CD4-positive, alpha-beta T cell treated with Interleukin-4 for 1 hour (primary cell): ENCODE data around the gene CYTIP.
A peak's percentile ranks its signal among the peaks of the same experiment; 100 is the strongest.

Source experiments
- DNase-seq, 2 donors: peaks; one replicate each; pipeline ENCODE4 v3.0.0-alpha.2; 2020 to 2022

Gene CYTIP

DNA sequence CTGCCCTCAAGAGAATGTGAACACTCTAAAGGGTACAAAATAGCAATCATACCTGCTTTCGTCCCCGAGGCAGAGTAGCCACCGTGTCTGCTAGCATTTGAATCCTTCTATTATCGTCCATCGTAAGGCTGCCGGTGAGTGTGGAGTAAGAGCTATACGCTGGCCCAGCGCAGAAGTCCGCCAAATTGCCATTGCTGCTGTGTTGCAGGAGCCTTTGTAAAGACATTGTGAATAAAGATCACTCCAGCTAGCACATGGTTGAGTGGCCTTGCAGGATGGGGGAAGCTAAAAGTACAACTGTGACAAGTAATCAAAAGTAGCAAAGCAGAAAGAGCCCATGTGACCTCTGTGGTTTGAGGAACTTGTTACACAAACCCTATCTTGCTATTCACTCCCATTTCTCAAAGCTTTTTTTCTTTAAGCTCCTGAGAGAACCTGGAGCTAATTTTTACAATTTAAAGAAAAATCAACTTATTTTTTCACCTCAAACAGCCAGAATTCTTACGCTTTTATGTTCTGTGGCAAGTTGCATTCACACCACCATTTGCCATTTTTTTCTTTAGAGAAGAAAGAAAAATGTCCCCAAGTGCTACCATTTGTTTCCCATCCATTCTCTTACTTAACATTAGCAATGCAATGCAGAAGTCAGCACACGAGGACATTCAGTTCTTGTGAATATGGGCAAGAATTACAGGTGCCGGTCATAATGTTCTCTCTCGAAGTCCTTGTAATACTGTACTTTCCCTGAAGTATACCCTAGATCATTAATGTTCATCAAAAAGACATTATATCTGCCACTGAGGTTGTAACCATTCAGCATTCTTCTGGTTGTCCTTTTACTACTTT is at the start of gene CYTIP:
Gene CYTIP (minus strand): TSS at position 295 of the 846 bp plus-strand sequence. CDS start 69 bp downstream, at position 226.
- peak; percentile 85 to 89 for DNase-seq

DNA sequence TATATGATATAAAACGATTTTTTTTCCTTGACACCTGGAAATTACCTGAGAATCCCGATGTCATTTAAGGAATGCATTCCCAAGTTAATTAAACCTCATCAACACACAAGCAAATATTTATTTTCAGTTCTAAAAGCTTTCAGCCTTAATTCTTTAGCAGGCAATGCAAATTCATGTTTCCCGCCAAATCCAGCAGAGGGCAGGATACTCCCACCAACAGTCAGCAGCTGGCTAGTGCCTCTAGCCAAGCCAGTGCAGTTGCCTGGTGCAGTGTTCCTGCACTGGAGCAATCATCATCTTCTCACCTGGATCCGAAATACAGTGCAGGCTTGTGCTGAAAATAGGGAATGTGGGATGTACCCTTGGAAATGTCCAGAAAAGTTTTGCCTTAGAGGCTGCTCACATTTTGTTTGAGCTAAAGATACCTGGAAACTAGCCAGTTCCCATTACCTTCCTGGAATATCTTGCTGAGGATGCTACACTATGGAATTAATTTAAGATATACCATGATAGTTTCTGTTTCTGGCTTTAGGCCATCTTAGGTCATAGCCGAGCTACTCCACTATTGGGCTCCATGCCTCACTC is 48.4 kb upstream of the CYTIP start:
- peak; percentile 79 for DNase-seq

DNA sequence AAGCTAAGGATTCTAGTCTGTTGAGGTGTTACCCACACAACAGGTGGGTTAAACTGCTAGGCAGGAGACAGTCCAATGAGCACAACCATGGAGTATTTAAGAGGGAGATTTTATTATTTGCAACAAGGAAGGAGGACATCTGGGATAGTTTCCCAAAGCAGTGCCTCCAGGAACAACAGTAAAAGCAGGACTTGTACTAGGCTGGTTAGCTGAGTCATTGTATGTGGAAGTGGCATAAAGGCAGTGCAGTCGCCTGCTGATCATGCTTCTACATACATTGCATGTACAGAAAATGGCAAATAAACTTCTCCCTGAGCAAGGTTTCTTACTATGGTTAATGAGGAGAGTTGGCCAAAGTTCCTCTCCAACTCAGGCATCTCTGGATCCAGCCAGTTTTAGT is 46.1 kb upstream of the CYTIP start:
- DNase-seq: no peak

DNA sequence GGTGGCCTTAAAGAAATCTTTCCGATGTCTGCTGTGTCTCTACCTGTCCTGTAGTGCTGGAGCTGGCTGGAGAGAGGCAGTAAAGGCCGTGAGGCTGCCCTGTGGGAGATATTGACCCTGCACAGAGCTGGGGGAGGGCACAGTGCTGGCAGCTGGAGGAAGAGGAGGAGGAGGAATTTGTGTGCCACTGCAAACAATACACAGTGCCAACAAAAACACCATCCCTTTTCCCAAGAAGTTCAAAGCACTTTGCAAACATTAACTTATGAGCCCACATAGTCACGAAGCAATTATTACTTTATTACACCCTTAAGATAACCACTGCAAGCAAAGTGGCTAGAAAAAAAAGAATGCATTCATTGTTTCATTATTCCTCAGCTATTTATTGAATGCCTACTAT is 45.0 kb upstream of the CYTIP start:
- no peak for DNase-seq

DNA sequence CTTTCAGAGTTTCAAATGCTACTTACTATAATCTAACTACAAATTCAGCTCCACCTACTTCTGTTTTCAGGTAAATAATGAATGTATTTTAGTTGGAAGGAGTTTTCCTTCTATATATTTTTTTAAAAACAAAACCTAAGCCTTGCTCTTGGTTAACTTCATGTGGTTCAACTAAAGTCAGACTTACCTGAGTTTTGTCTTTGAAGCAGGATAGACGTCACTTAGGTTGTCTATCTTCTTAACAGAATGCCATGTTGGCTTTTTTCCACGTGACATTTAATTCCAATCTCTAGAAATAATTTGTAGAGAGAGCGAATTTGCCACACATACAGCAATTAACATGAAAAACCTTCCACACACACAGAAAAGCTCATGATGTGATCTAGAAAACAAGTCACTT is 43.9 kb upstream of the CYTIP start:
- no peak for DNase-seq

DNA sequence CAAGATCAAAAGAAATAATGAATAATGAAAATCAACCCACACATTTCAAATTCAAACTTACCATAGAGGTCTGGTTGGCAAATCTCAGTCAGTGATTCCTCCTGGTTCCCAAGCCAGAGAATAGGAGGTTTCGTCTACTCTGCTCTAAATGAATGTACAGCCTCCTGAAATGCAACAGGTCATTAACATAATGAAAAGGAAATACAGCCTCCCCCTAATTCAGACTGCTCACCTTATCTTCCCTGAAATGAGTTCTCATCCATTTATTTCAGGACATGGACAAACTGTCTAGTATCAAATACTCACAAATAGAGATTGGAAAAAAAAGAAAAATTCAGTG is 43.4 kb upstream of the CYTIP start:
- no peak for DNase-seq

DNA sequence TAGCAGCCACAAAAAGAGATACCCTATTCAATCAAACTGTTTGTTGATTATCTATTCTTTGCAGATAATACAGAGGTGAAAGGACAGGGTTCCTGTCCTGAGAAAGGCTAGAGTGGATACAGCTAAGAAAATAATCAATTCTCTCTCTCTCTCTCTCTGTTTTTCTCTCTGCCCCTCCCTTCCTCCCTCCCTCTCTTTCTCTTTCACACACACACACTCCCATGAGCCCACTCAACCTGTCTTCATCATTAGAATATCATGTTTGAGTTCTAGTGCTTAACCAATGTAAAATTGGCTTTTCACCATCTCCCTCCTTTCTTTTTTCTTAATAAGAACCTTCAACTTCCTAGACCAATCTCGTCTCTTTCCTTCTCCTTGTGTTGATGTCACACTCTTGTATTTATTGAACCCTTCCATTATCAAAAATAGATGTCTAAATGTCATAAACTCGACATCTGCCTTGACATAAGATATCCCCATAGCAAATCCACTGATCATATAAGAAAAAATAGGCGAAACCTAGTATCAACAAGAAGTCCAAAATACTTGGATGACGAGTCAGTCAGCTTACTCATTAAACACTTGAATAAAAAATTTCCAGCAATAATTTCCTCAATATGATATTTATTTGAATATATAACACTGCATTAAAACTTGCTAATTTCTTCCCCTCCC is 42.8 kb upstream of the CYTIP start:
- DNase-seq: no peak

DNA sequence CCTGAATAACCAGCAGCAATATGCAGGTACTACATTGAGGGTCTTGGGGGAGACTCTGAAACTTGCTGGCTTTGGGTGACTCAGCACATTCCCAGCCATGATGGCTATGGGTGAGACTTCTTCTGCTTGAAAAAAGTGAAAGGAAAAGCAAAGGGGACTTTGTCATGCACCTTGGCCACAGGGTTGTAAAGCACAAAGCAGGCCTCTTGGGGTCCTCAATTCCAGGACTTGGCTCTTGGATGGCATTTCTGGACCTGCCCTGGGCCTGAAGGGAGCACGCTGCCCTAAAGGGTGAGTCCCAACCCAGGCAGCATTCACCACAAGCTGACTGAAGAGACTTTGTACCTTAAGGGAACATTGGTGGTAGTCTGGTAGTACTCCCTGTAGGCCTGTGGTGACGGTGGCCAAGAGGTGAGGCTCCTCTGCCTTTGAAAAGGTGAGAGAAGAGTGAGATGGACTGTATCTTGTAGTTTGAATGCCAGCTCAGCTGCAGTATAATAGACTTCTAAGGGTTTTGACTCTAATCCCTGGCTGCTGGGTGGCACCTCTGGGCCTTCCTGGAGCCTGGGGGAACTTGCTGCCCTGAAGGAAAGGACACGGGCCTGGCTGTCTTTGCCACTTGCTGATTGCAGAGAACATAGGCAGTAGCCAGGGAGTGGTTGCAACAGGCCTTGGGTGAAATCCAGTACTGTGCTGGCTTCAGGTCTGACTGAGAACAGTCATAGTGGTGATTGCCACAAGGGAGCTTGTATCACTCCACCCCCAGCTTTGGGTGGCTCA is 36.5 kb upstream of the CYTIP start:
- DNase-seq: no peak

DNA sequence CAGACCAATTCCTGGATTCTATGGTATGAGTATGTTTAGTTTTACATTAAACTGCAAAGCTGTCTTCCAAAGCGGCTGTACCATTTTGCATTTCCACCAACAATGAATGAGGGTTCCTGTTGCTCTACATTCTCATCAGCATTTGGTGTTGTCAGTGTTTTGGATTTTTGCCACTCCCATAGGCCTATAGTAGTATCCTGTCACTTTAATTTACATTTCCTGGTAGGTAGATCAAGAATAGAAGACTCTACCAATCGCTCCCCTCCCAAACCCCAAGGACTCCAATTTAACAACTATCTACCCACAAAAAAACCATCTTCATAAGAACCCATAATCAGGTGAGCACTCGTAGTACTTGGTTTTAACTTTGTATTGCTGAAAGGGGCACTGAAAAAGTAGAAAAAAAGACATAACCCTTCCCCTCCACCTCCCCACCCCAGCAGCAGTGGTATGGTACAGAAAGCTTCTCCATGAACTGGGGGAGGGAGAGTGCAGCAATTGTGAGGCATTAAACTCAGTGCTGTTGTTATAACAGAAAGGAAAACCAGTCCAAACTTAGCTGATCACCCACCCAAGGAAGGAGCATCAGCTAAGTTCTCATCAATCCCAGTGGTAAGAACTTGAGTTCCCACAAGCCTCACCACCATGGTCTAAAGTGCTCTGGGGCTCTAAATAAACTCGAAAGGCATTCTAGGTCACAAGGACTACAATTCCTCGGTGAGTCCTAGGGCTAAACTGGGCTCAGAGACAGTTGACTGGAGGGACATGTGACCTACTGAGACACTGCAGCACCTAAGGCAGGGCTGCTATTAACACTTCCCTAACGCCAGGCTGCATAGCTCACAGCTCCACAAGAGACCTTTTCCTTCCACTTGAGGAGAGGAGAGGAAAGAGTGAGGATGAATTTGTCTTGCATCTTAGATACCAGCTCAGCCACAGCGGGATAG is 35.5 kb upstream of the CYTIP start:
- DNase-seq: no peak

DNA sequence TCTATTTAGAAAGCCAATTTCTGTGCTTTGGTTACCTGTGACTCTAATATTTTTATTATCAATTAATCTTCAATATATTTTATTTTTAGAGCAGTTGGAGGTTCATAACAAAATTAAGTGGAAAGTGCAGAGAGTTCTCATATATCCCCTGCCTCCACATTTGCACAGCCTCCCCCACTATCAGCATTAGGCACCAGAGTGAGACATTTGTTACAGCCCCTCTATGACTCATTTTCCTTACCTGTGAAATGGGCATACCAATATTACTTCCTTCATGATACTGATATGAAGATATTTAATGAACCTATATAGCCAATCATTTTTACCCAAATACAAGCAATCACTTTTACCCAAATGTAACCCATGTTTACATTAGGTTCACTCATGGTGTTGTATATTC is 34.0 kb upstream of the CYTIP start:
- no peak for DNase-seq

DNA sequence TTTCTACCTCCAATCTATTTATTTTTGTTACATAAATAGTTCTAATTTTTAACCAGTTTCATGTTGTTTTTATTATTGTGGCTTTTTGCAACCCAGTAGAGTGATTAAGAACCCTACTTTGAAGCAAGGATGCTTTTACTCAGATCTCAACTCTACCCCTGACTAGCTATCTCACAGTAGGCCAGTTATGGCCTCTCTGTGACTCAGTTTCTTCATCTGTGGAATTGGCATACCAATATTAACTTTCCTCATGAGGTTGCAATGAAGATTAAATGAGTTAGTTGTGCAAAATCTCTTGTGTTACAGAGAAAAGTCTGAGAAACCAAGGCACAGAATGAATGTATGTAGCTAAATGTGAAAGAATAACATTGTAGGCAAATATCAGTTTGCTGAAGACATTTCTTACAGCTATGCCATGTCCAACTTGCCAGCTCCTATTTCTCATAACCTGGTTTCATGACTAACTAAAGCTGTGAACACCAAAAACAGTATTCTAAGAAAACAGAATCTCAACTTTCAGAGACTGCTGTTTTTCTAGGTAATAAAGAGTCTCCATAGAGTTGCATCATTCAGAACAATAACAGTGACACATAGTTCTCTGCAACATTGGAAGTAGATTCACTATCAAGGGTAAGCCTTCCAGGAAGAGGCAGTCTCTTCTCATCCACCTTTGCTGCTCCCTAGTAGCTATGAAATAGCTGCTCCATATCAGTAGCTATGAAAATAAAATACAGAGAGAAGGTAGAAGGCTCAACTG is 33.2 kb upstream of the CYTIP start:
- no peak for DNase-seq

DNA sequence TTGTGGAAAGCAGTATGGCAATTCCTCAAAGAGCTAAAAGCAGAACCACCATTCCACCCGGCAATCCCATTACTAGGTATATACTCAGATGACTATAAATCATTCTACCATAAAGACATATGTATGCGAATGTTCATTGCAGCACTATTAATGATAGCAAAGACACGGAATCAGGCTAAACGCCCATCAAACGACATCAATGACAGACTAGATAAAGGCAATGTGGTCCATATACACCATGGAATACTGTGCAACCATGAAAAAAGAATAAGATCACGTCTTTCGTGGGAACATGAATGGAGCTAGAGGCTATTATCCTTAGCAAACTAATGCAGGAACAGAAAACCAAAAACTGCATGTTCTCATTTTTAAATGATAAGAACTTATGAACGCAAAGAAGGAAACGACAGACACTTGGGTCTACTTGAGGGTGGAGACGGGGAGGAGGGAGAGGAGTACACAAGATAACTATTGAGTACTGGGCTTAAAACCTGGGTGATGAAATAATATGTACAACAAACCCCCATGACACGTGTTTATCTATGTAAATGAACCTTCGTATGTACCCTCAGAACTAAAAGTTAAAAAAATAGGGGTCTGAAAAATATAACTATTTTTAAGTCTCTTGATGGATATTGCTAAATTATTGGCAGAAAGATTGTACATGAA is 32.0 kb upstream of the CYTIP start:
- no peak for DNase-seq

DNA sequence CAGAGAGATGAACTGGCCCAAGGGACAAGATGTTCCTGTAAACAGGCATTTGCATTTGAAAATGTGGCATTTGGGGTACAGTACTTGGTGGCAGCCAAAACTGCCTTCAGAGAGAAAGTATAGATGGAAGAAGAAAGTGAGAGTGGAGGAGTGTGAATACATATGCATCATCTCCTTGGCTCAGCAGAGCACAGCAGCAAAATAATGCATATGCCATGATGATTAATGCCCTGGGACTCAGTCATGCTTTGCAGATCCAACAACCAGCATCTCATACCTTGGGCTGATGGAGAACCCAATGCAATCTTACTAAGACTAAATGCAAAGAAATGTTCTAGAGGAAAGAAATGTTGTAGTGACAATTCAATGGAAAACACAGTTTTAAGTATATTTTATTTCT is 29.7 kb upstream of the CYTIP start:
- DNase-seq: no peak

DNA sequence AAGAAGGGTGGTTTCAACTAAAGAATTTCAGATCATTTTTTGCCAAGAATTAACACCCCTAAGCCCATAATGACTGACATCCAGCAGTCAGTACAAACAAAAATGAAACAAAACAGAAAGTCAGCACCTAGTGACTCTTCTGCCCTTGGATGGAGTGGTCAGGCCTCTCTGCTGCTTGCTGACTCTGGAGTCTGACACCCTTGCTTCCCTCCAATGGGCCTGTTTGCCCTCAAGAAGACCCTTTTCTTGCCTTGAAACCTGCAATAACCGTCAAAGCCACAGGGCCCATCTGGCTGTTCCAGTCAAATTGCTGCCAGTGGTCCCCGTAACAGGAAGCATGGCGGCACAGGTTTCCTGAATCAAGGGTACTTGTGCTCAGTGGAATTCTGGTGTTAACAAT is 27.2 kb upstream of the CYTIP start:
- no peak for DNase-seq

DNA sequence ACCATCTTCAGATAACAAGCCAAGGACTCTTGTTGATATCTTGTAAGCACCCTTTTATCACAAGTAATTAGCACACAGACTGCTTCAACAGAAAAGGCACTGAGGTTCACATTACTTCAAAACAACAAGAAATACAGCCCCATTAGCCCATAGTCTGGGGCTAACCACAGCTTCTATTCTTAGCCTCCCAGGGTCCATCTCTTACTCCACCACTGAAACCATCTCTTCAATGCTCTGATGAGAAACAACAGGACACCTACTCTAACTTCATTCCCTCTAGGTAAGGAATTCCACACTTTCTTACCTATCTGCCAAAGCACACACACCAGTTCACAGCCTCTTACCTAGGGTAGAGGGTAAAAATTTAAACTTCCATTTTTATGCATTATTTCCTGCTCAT is 26.4 kb upstream of the CYTIP start:
- DNase-seq: no peak

DNA sequence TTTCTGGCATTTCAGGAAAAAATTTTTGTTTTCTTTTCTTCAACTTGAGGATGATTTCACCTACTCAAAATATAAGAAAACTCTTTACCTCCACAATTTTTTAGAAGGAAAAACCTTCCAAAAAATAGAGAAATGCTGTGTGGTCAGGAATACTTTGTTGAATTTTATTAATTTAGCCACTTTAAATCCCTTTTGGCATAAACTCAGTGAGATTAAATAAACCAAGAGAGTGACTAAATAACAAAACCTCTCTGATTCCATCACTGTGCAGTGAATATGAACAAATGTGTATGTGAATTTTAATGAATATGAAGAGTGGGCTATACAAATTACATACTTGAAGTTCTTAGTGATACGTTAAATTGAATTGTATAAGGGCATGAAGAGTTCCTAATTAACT is 25.8 kb upstream of the CYTIP start:
- no peak for DNase-seq

DNA sequence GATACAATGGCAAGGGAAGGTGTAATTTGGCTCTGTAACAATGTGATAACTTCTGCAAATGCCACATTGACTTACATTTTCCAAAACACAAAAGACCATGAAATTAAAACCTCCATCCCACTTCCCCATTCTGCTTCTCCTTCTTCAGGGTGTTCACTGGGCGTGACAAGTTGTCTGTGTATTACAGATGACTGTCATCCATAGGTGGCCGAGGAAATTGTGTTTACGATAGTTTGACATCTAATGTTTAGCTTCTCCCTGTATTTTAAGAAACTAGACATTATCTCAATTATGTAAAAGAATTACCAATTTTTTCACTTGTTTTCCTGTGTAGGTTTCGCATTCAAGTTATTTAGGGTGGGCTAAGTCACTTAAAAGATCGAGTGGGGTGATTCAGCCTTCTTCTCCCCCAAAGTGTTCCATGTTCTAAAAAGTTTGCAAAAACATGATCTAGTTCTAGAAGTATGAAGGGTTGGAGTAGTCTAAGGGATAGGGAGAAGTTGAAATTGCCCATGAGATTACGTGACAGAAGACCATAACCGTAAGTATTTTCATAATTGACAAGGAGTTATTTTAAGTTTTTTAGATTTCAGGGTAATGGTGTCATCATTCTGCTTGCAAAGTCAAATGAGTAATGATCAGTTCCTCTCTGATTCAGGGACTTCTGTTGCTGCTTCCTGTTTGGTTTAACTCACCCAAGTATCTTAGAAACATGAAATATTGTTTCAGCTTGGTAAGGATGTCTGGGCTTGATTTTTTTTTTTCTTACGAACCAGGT is 25.2 kb upstream of the CYTIP start:
- DNase-seq: peak; percentile 69 to 88

DNA sequence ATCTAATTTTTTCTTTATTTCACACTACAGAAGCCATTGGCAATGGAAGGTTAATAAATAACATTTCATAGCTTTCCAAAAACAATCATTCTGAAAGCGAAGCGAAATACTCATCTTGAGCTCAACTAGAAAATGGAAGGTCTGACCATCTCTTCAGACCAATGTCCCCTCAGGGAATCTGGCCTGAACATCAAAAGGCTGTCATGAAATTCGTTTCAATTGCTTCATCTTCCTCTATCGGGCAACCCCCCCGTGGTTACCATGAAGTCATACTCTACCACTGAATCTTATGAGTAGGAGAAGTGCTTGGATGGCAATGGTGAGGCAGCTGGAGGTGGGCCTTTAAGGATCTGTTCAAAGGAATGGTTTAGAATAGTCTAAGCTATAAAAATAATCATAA is 22.9 kb upstream of the CYTIP start:
- DNase-seq: peak in 1 of 2 donors; percentile 32

DNA sequence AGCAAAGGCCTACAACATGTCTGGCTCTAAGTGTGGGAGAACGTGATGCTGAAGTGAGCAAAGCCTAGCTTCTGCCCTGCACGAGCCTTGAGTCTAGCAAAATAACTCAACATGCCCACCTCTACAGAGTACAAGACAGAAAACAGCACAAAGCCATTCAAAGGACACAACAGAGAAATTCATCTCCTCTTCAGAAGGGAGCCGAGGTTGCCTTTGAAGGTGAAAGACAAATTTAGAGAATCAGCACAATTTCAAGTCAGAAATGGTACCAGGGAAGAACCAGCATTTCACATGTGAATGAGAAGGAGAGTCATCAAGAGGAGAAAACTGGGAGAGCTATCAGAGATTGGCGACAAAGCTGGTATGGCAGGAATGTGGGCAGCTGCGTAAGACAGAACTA is 21.7 kb upstream of the CYTIP start:
- DNase-seq: no peak

DNA sequence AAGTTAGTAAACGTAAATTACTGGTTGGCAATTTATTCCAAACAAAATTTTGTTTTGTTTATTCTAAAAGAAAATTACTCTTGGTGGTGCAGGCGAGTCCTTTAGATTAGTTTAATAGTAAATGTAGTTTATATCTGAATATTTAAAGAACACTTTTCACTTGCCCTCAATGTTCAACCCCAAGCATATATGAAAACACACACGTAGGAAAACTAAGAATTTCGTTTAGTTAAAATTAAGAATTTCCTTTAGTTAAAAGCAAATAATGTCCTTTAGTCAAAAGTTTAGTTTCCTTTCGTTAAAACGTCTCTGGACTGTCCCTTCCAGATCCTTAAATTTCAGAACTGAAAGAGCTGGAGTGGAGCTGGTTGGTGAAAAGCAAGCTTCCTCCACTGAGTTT is 19.1 kb upstream of the CYTIP start:
- DNase-seq: no peak
